KMS-11 (cell line): ENCODE results near the gene MYO18A.

Source experiments
- H2AFZ ChIP-seq: fragments of 200-600 bp; sonication (generic); 2 replicates; pipeline ENCODE4 v1.6.1; 2016; ENCODE audit warnings: antibody characterized with exemption, mixed run types, low read depth
- H3K27ac ChIP-seq: fragments of 200-600 bp; sonication (generic); 2 replicates; pipeline ENCODE4 v1.6.1; 2016; ENCODE audit warnings: mild to moderate bottlenecking, mixed run types
- H3K27me3 ChIP-seq: fragments of 200-600 bp; sonication (generic); 2 replicates; pipeline ENCODE4 v1.6.1; 2017; ENCODE audit warnings: mild to moderate bottlenecking, low read depth, mixed run types, moderate library complexity; ENCODE audit not compliant: insufficient read depth
- H3K36me3 ChIP-seq: fragments of 200-600 bp; sonication (generic); 2 replicates; pipeline ENCODE4 v1.6.1; 2017; ENCODE audit warnings: mild to moderate bottlenecking, mixed run types; ENCODE audit not compliant: insufficient read depth
- H3K4me1 ChIP-seq: fragments of 200-600 bp; sonication (generic); 2 replicates; pipeline ENCODE4 v1.6.1; 2016; ENCODE audit warnings: mild to moderate bottlenecking, low read depth, mixed run types; ENCODE audit not compliant: poor library complexity, severe bottlenecking
- H3K4me2 ChIP-seq: fragments of 200-600 bp; sonication (generic); 2 replicates; pipeline ENCODE4 v1.7.0; 2016; ENCODE audit warnings: mild to moderate bottlenecking, mixed run types
- H3K4me3 ChIP-seq: fragments of 200-600 bp; sonication (generic); IDR thresholded peaks from 2 replicates; pipeline ENCODE4 v1.6.1; 2017; ENCODE audit warnings: low read depth, low read length, mixed read lengths; ENCODE audit not compliant: insufficient read depth
- H3K79me2 ChIP-seq: fragments of 200-600 bp; sonication (generic); 2 replicates; pipeline ENCODE4 v1.6.1; 2016; ENCODE audit warnings: low read depth, mixed run types; ENCODE audit not compliant: insufficient read depth
- H3K9ac ChIP-seq: fragments of 200-600 bp; sonication (generic); 2 replicates; pipeline ENCODE4 v1.6.1; 2016; ENCODE audit warnings: mild to moderate bottlenecking, mixed run types
- H4K20me1 ChIP-seq: fragments of 200-600 bp; sonication (generic); 2 replicates; pipeline ENCODE4 v1.6.1; 2016; ENCODE audit warnings: mild to moderate bottlenecking, mixed run types; ENCODE audit not compliant: insufficient read depth
- TF ChIP-seq, protein P1 (sequence below): fragments of 200-600 bp; sonication (generic); conservative IDR thresholded peaks from 2 replicates; pipeline ENCODE4 v1.6.1; 2017; ENCODE audit warnings: low read depth, mild to moderate bottlenecking, antibody characterized with exemption, low read length, moderate library complexity, mixed read lengths

Gene MYO18A

DNA sequence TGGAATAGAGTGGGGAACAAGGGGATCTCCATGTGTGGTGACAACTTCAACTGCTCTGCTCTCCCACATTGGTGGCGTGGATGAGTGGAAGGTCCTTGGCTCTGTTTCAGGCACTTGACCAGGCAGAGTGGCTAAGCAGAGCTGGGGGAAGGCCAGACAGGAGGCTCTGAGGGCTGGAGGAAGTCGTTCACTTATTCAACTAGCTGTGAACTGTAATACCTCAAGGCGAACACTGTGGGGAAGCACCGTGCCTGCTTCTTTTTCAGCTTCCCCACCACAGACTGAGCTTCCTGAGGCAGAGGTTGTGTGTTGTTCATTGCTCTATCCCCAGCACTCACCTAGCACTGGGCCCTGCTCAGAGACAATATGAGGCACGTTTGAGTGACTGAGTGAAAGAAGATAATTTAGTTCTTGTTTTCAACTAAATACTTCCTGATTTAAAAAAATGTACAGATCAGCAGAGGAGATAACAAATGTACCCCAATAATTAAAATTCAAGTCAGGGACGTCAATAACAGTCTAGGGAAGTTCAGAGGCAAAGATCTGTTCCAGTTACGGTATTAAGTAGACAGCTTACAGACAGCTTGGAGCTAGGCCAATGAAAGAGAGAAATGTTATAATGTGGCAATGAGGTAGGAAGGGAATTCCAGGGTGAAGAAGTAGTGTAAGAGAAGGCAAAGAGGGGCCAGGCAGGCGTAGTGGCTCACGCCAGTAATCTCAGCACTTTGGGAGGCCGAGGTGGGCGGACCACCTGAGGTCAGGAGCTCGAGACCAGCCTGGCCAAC is 34.7 kb downstream of the MYO18A start:
- Histone ChIP-seq H3K4me1 (peaks cover 27% of the 10 kb centered on the region), H3K9ac (no peak overlapping the region), H3K79me2 (no peaks in the 10 kb centered on the region), H2AFZ (0 out of 2 replicates have a peak overlapping the region, but pooled peaks have one; percentile 7), H3K4me2 (no peak overlapping the region), H3K27ac (no peak overlapping the region), H3K4me3 (no peak overlapping the region), H3K36me3 (no peaks in the 10 kb centered on the region), H4K20me1 (no peaks in the 10 kb centered on the region), H3K27me3 (no peaks in the 10 kb centered on the region)
- TF ChIP-seq, protein P1, sequence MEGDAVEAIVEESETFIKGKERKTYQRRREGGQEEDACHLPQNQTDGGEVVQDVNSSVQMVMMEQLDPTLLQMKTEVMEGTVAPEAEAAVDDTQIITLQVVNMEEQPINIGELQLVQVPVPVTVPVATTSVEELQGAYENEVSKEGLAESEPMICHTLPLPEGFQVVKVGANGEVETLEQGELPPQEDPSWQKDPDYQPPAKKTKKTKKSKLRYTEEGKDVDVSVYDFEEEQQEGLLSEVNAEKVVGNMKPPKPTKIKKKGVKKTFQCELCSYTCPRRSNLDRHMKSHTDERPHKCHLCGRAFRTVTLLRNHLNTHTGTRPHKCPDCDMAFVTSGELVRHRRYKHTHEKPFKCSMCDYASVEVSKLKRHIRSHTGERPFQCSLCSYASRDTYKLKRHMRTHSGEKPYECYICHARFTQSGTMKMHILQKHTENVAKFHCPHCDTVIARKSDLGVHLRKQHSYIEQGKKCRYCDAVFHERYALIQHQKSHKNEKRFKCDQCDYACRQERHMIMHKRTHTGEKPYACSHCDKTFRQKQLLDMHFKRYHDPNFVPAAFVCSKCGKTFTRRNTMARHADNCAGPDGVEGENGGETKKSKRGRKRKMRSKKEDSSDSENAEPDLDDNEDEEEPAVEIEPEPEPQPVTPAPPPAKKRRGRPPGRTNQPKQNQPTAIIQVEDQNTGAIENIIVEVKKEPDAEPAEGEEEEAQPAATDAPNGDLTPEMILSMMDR, result peak; percentile 61

- TF ChIP-seq, protein P1, result peak; percentile 44; the same call in 1 of the 2 replicates
- H3K27me3 ChIP-seq, result no peaks in the 10 kb centered on the region
- H3K4me1 ChIP-seq, result peaks cover 24% of the 10 kb centered on the region
- H3K9ac ChIP-seq, result no peak overlapping the region
- H3K4me2 ChIP-seq, result no peak overlapping the region
- H3K27ac ChIP-seq, result no peak overlapping the region
- H3K4me3 ChIP-seq, result no peak overlapping the region
- H4K20me1 ChIP-seq, result no peaks in the 10 kb centered on the region
- no peaks in the 10 kb centered on the region for H3K79me2 ChIP-seq
- no peak overlapping the region for H2AFZ ChIP-seq
- no peaks in the 10 kb centered on the region for H3K36me3 ChIP-seq
Measured at GRCh38 chr17:29143894-29144293, 36.3 kb downstream of the MYO18A start.

DNA sequence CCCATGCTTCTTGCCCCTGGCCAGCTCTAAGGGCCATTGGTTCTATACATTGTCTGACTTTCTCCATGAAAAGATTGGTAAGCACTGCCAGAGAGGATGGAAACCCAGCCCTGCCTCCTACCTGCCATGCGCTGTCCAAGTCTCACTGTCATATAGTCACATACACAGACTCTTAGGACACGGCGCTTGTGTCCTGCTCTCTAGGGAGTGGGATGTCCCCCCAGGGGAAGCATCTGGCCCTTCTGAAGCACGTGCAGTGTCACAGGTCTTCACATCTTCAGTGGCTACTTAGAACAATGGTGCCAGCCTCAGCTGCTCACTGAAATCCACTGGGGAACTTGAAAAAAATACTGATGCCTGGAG is 38.7 kb downstream of the MYO18A start:
- H4K20me1 ChIP-seq, result no peaks in the 10 kb centered on the region
- no peaks in the 10 kb centered on the region for H3K36me3 ChIP-seq
- no peak overlapping the region for H3K4me3 ChIP-seq
- H2AFZ ChIP-seq, result no peak overlapping the region
- H3K79me2 ChIP-seq, result no peaks in the 10 kb centered on the region; the same call in 1 of the 2 replicates
- TF ChIP-seq, protein P1, result no peak
- H3K27me3 ChIP-seq, result no peaks in the 10 kb centered on the region
- peaks cover 31% of the 10 kb centered on the region for H3K4me1 ChIP-seq
- no peak overlapping the region for H3K27ac ChIP-seq
- H3K9ac ChIP-seq, result no peak overlapping the region
- H3K4me2 ChIP-seq, result no peak overlapping the region

GRCh38 chr17:29140631-29141513 is 39.3 kb downstream of the MYO18A start:
- Histone ChIP-seq H4K20me1 (no peaks in the 10 kb centered on the region), H3K36me3 (no peaks in the 10 kb centered on the region), H3K79me2 (no peaks in the 10 kb centered on the region; the same call in 1 of the 2 replicates), H3K4me2 (peak overlapping the region; percentile 93), H3K27me3 (no peaks in the 10 kb centered on the region), H3K9ac (no peak overlapping the region; the same call in 1 of the 2 replicates), H3K4me3 (no peak overlapping the region), H3K4me1 (peaks cover 31% of the 10 kb centered on the region), H3K27ac (no peak overlapping the region), H2AFZ (peak overlapping the region; percentile 67)
- TF ChIP-seq, protein P1, result no peak
